Omental fat pad (tissue), 4 donors: ENCODE data around the gene EPG5. TPM values are rescaled to one million over a fixed set of nuclear protein-coding genes. Genes with fewer than 3 reads are reported as not detected.

Experiments used
- ATAC-seq: fragments of 150-250 bp; one replicate; pipeline ENCODE4 v1.9.1; 2016; ENCODE audit warnings: mild to moderate bottlenecking, moderate library complexity; ENCODE audit not compliant: low FRiP score
- DNase-seq: peaks from one replicate; pipeline ENCODE4 v3.0.0-alpha.2; 2019; ENCODE audit warnings: low spot score
- total RNA-seq, 4 donors: library from RNA; depleted of rRNA; stranded (reverse); fragments of >200 nt; gene quantifications; one replicate each; pipeline ENCODE4 v1.1.0, GENCODE V29; 2016
- TF ChIP-seq, protein P1 (sequence below), 3 donors: fragments of 450-650 bp; IDR thresholded peaks; one replicate each; pipeline ENCODE4 v1.5.1; 2016 to 2017; ENCODE audit warnings: antibody characterized with exemption in 3 of 3, mild to moderate bottlenecking in 3 of 3, moderate library complexity in 2 of 3

Gene EPG5
- total RNA-seq, 4 donors from 2014 or later, result 24.9 to 43.7 (median 26.2) TPM

DNA sequence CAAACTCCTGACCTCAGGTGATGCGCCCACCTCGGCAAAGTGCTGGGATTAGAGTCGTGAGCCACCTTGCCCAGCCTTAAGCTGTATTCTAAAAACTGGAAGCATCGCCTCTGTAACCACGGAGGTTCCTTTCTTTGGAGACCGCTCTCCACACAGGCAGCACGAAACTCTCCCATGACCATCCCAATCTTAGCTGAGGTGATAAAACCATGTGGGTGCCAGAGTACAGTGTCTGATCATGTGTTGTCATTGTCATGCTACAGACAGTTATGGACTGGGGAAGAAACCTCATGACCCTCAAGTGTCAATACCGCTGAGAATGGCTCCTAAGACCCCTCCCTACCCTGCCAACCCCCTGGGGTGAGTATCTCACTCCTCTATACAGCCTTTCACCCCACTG is 41.4 kb upstream of the EPG5 start:
- TF ChIP-seq, protein P1, sequence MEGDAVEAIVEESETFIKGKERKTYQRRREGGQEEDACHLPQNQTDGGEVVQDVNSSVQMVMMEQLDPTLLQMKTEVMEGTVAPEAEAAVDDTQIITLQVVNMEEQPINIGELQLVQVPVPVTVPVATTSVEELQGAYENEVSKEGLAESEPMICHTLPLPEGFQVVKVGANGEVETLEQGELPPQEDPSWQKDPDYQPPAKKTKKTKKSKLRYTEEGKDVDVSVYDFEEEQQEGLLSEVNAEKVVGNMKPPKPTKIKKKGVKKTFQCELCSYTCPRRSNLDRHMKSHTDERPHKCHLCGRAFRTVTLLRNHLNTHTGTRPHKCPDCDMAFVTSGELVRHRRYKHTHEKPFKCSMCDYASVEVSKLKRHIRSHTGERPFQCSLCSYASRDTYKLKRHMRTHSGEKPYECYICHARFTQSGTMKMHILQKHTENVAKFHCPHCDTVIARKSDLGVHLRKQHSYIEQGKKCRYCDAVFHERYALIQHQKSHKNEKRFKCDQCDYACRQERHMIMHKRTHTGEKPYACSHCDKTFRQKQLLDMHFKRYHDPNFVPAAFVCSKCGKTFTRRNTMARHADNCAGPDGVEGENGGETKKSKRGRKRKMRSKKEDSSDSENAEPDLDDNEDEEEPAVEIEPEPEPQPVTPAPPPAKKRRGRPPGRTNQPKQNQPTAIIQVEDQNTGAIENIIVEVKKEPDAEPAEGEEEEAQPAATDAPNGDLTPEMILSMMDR (IDR thresholded peaks at IDR 0.05), result no peak
- no peak for ATAC-seq
- DNase-seq, result no peak

DNA sequence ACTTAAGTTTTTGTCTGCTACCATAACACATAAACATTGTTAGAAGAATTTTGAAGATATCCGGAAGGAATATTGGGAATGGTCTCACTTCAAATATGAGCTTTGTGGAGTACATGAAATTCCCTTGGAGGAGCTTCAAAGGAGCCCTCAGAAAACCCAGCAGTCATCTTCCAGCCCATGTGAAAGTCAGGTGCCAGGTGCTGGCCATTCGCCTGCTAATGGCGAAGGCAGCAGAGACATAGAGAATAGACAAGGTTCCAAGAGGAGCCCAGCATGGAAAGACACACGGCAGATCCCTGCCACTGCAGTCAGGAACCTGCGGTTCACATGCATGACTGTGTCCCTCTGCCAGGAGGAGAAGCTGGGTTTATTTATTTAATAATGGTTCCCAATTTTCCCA is 40.0 kb upstream of the EPG5 start:
- ATAC-seq, result no peak
- TF ChIP-seq, protein P1 (IDR thresholded peaks at IDR 0.05), result no peak
- no peak for DNase-seq

DNA sequence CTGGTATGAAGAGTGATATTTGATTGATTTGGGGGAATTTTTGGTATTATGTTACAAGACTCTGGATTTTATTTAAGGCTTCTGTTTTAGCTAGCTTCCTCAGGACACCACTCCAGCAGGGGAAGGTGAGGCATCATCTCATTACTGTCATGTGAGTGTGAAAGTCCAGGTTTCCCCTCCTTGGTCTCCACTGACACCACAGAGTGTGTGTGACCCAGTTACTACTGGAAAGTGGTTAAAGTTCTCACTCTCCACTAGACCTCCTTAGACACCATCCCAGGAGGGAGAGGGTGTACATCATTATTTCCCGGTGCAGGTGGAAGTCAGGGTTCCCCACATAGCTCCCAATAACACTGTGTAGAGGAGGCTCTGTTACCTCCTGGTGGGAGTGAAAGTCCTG is 35.8 kb upstream of the EPG5 start:
- TF ChIP-seq, protein P1 (IDR thresholded peaks at IDR 0.05), result no peak
- DNase-seq (no peak), ATAC-seq (no peak)

DNA sequence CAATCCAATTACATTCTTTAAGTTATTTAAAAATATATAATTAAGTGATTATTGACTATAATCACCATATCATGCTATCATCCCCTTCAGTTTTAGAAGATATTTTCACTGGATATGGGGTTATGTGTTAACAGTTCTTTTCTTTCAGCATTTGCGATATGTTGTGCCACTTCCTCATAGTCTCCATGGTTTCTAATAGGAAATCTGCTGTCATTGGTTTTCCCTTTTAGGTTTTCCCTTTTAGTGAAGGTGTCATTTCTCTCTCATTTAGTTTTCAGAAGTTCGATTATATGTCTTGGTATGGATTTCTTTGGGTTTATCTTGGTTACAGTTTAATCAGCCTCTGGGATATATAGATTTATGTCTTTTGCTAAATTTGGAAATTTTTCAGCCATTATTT is 34.8 kb upstream of the EPG5 start:
- DNase-seq, result no peak
- TF ChIP-seq, protein P1 (IDR thresholded peaks at IDR 0.05), result no peak
- no peak for ATAC-seq

DNA sequence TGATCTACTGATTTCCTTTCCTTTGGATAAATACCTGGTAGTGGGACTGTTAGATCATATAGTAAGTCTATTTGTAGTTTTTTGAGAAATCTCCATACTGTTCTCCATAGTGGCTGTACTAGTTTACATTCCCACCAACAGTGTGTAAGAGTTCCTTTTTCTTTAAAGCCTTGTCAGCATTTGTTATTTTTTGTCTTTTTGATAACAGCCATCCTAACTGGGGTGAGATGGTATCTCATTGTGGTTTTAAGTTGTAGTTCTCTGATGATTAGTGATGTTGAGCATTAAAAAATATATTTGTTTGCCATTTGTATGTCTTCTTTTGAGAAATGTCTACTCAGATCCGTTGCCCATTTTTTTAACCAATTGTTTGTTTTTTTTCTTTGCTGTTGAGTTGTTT is 33.9 kb upstream of the EPG5 start:
- no peak for ATAC-seq
- TF ChIP-seq, protein P1 (IDR thresholded peaks at IDR 0.05), result no peak

DNA sequence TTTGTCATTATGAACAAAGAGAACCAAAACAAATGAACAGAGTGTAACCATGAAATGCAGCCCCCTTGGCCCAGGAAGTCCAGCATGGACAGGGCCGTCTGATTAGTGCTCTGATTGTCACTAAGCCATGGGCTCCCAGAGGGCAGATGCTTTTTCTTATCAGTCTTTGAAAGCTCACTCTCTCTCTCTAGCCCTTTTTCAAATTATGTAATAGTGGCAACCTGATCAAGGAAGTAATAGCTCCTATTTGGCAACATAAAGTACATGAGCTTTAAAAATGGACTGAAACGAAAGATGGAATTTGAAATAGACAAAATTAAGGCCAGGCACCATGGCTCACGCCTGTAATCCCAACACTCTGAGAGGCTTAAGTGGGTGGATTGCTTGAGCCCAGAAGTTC is 32.4 kb upstream of the EPG5 start:
- no peak for ATAC-seq

More for the DNA sequence above, 33.9 kb upstream of the EPG5 start:
- no peak for DNase-seq

DNA sequence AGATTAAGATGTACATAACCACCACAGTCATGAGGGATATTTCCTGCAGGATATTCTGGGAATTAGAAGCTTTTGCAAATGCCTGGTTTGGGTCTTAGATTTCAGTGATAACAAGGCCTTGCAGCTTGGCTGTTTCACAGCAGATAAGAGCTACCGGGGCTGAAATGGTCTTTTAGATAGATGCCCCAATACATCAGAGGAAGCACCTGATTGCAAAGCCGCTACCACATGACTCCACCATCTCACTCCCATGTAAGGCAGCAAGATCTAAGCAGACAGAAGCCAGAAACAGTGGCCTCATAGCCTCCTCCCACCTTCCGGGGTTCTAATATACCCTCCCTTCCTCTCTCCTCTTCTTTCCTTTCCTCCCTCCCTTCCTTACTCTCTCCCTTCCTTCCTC is 31.1 kb upstream of the EPG5 start:
- ATAC-seq, result no peak
- TF ChIP-seq, protein P1 (IDR thresholded peaks at IDR 0.05), result no peak
- DNase-seq, result no peak

More for the DNA sequence above, 32.4 kb upstream of the EPG5 start:
- DNase-seq, result no peak
- TF ChIP-seq, protein P1 (IDR thresholded peaks at IDR 0.05), result no peak
